AG04450 (cell line): ENCODE measurements around the gene TELO2. TPM values are rescaled to one million over a fixed set of nuclear protein-coding genes. Genes with fewer than 3 reads are reported as not detected.

Source experiments
- CTCF ChIA-PET: fragments of 300-600, 350-600 bp; formaldehyde crosslinking; extraction: SDS; loops from one replicate; lab custom pipeline; 2022; ENCODE audit warnings: antibody characterized with exemption, inconsistent platforms; lab: Charles Lee
- POLR2A ChIA-PET: fragments of 350-600 bp; formaldehyde crosslinking; extraction: SDS; loops from one replicate; lab custom pipeline; 2021; ENCODE audit warnings: antibody characterized with exemption, inconsistent platforms; lab: Yijun Ruan, JAX
- DNase-seq: peaks from one replicate; pipeline ENCODE4 v3.0.0-alpha.2; 2011; ENCODE audit warnings: low read depth, low spot score
- H3K27ac ChIP-seq: one replicate; pipeline ENCODE4 v1.5.1; 2012; ENCODE audit warnings: low read depth, low read length, control low read depth
- H3K27me3 ChIP-seq: one replicate; pipeline ENCODE4 v1.6.0; 2012; ENCODE audit warnings: low read length; ENCODE audit not compliant: control insufficient read depth, insufficient read depth
- H3K4me3 ChIP-seq: 2 replicates; pipeline ENCODE4 v1.5.1; 2011; ENCODE audit warnings: mild to moderate bottlenecking, low read depth, low read length, control low read depth
- H3K9me3 ChIP-seq: 2 replicates; pipeline ENCODE4 v1.5.1; 2012; ENCODE audit warnings: low read length; ENCODE audit not compliant: control insufficient read depth, insufficient read depth
- polyA plus RNA-seq: library from polyadenylated mRNA; depleted of rRNA; stranded (reverse); fragments of >200 nt; gene quantifications from 2 replicates; pipeline ENCODE4 v1.2.3, GENCODE V29; 2011
- TF ChIP-seq, protein P1 (sequence below): IDR thresholded peaks from 2 replicates; pipeline ENCODE4 v1.5.1; 2011; ENCODE audit warnings: low read depth, low read length, control low read depth, inconsistent platforms

The TELO2 gene
- polyA plus RNA-seq, 1 experiment: 6.2 TPM

DNA sequence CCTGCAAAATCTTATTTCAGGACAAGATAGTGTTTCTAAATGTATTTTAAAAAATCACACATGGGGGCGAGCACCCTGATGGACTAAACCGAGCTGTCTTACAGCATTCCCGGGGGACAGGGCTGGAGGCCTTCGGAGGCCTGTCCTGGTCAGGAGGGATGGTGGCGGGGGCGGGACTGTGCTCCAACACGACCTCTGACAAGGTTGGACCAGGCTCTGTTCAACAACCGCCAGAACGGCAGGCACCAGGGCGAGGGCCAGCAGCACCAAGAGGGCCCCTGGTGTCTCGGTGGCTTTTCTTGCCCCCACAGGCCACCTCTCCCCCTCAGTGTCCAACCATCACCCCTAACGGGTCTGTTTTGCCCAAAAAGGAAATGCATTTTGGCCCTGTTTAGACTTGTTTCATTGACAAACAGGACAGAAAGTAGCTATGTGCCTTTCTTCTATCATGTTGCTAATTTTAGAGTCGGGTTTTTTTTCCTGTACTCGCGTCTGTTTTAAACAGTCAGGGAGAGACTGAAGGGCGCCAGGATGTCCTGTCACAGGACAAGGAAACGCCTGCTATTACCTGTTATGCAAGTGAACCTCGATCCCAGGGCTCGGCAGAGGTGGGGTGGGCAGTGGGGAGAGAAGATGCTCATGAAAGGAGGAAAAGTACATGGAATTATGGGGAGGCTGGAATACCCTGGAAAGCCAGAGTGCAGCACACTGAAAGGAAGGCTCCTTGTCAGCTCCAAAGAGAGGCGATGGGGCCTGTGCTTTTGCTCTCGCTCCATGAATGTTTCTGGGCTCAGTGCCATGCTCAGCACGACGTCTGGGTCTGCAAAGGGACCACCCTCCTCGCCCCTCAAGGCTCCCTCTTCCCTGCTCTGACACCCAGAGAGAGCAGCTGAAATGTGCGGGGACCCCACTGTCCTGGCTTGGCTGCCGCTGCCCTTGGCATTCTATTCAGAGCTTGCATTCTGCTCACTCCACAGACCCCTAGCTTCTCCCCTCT, 52.2 kb downstream of the TELO2 start:
- no peak for DNase-seq
- no peak overlapping the region for H3K27ac ChIP-seq
- H3K9me3 ChIP-seq: peaks cover 4% of the 10 kb centered on the region; the same call in 1 of the 2 replicates
- ChIA-PET POLR2A (no interaction called here), CTCF (no interaction called here)
- TF ChIP-seq, protein P1, sequence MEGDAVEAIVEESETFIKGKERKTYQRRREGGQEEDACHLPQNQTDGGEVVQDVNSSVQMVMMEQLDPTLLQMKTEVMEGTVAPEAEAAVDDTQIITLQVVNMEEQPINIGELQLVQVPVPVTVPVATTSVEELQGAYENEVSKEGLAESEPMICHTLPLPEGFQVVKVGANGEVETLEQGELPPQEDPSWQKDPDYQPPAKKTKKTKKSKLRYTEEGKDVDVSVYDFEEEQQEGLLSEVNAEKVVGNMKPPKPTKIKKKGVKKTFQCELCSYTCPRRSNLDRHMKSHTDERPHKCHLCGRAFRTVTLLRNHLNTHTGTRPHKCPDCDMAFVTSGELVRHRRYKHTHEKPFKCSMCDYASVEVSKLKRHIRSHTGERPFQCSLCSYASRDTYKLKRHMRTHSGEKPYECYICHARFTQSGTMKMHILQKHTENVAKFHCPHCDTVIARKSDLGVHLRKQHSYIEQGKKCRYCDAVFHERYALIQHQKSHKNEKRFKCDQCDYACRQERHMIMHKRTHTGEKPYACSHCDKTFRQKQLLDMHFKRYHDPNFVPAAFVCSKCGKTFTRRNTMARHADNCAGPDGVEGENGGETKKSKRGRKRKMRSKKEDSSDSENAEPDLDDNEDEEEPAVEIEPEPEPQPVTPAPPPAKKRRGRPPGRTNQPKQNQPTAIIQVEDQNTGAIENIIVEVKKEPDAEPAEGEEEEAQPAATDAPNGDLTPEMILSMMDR: no peak
- no peak overlapping the region for H3K4me3 ChIP-seq
- H3K27me3 ChIP-seq: no peaks in the 10 kb centered on the region

DNA sequence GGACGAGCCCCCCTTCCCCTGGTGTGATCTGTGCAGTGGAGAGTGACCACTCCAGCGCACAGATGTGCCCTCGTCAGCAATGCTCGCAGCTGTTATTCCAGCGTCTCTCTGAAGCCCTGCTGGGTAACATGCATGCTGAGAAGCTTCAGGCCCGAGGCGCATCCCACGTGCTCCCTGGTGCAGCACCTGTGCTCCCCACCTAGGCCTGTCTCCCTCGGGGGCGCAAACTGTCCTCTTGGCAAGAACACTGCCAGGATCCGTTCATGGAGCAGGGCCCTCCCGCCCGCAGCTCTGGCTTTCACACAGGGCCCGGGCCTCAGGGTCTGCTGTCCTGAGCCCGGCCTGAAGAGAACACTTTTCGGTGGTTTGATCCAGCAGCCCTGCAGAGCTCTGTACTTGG, 53.3 kb downstream of the TELO2 start:
- H3K9me3 ChIP-seq: peaks cover 4% of the 10 kb centered on the region; the same call in 1 of the 2 replicates
- no peak overlapping the region for H3K4me3 ChIP-seq
- no peak overlapping the region for H3K27ac ChIP-seq
- ChIA-PET POLR2A (no interaction called here), CTCF (no interaction called here)
- H3K27me3 ChIP-seq: no peaks in the 10 kb centered on the region
- DNase-seq: no peak
- TF ChIP-seq, protein P1: no peak

DNA sequence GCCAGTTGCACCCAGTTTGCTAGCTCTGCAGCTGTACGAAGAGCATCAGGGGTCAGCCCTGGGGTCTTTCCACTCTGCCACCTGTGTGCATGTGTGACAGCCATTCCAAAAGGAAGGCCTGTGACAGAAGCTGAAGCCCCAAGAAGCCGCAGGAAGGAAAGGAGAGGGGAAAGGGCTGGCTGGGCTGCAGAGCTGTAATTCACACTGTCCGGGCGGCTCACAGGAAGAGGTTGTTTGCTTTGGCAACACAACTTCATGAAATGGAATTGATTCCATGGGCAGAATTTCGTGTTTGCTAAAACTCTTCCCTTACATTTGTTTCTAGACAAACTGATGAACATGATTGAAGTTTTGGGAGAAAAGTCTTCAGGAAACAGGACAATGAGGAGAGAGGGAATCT, 55.1 kb downstream of the TELO2 start:
- DNase-seq: no peak
- TF ChIP-seq, protein P1: no peak
- POLR2A ChIA-PET: no interaction called here
- H3K4me3 ChIP-seq: no peak overlapping the region
- CTCF ChIA-PET: no interaction called here
- no peak overlapping the region for H3K27ac ChIP-seq
- peaks cover 4% of the 10 kb centered on the region; the same call in 1 of the 2 replicates for H3K9me3 ChIP-seq
- no peaks in the 10 kb centered on the region for H3K27me3 ChIP-seq

DNA sequence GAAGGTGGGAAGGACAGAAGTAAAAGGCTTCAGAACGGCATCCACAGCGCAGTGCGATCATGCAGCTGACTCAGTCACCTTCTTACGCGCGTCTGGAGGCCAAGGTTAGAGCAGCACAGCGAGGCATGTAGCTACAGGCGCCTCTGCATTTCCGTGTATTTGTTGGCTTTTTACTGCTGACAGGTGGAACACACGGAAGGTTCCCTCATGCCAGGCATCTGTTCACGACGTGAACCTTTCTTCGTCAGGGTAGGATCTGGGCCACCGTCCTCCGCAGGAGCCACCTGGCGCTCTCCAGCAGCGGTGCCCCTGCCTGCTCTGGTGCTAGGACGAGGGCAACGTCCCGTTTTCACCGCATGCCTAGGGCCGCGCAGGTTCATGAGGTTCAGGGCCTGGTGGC, 55.6 kb downstream of the TELO2 start:
- Histone ChIP-seq H3K4me3 (no peak overlapping the region), H3K27ac (no peak overlapping the region), H3K27me3 (no peaks in the 10 kb centered on the region), H3K9me3 (peaks cover 4% of the 10 kb centered on the region; the same call in 1 of the 2 replicates)
- TF ChIP-seq, protein P1: no peak
- ChIA-PET POLR2A (no interaction called here), CTCF (no interaction called here)
- no peak for DNase-seq

DNA sequence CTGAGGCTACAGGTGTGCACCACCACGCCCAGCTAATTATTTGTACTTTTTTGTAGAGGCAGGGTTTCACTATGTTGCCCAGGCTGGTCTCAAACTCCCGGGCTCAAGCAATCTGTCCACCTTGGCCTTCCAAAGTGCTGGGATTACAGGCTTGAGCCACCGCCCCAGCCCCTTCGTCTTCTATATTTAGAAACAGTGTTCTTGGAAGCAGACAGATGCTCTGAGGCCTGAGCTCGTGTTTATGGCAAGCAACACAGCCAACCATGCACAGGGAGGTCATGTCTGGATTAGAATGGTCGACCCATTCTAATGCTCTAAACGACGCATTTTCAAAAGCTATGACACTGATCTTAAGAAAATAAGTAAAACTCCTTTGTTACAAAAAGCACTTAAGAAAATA, 56.9 kb downstream of the TELO2 start:
- TF ChIP-seq, protein P1: no peak
- POLR2A ChIA-PET: no interaction called here
- CTCF ChIA-PET: no interaction called here

More for the DNA sequence above, 56.9 kb downstream of the TELO2 start:
- Histone ChIP-seq H3K27ac (no peak overlapping the region), H3K9me3 (peaks cover 4% of the 10 kb centered on the region; the same call in 1 of the 2 replicates), H3K27me3 (no peaks in the 10 kb centered on the region), H3K4me3 (no peak overlapping the region)
- no peak for DNase-seq
